HG03342 (cell line): ENCODE data around the gene BRD1.

Experiments used
- ATAC-seq: cut with Tn5 transposase; IDR thresholded peaks from one replicate; pipeline ENCODE4 v1.9.1; 2021; ENCODE audit warnings: mild to moderate bottlenecking, moderate library complexity; ENCODE audit not compliant: unreplicated experiment

Gene BRD1

GRCh38 chr22:49803737-49804375 lies 23.8 kb downstream of the BRD1 start:
- no peak for ATAC-seq

- ATAC-seq = no peak
These were observed 24.5 kb downstream of the BRD1 start for GRCh38 chr22:49803134-49803533.

GRCh38 chr22:49801391-49802060 lies 26.1 kb downstream of the BRD1 start:
- no peak for ATAC-seq

- ATAC-seq = no peak
These were observed 27.1 kb downstream of the BRD1 start for GRCh38 chr22:49800408-49801238.

- no peak for ATAC-seq
These were observed 28.1 kb downstream of the BRD1 start for GRCh38 chr22:49799431-49800075.

- no peak for ATAC-seq
These were observed 29.1 kb downstream of the BRD1 start for GRCh38 chr22:49798486-49799151.

GRCh38 chr22:49797706-49798105 lies 30.0 kb downstream of the BRD1 start:
- ATAC-seq = no peak

- no peak for ATAC-seq
These were observed 30.9 kb downstream of the BRD1 start for GRCh38 chr22:49796596-49797270.

- ATAC-seq = no peak
These were observed 32.2 kb downstream of the BRD1 start for GRCh38 chr22:49795521-49795920.

- ATAC-seq = no peak
These were observed 33.8 kb downstream of the BRD1 start for GRCh38 chr22:49793871-49794270.

- ATAC-seq = no peak
These were observed 34.4 kb downstream of the BRD1 start for GRCh38 chr22:49793296-49793695.

GRCh38 chr22:49792107-49792506 lies 35.6 kb downstream of the BRD1 start:
- ATAC-seq = no peak

GRCh38 chr22:49791682-49792081 lies 36.0 kb downstream of the BRD1 start:
- no peak for ATAC-seq

GRCh38 chr22:49790912-49791311 lies 36.8 kb downstream of the BRD1 start:
- ATAC-seq = no peak

- ATAC-seq = no peak
These were observed 38.2 kb downstream of the BRD1 start for GRCh38 chr22:49789289-49790141.

- no peak for ATAC-seq
These were observed 39.2 kb downstream of the BRD1 start for GRCh38 chr22:49788504-49788903.

- no peak for ATAC-seq
These were observed 39.8 kb downstream of the BRD1 start for GRCh38 chr22:49787861-49788260.

GRCh38 chr22:49786976-49787706 lies 40.5 kb downstream of the BRD1 start:
- ATAC-seq = no peak
